Measurements from ENCODE around the gene SORL1.

The SORL1 gene

GRCh38 chr11:121412711-121413415, 39.3 kb upstream of the SORL1 start:
- no peak for TF ChIP-seq CTCF (conservative IDR thresholded peaks at IDR 0.05; ENCODE audit: control insufficient read depth, insufficient read depth, low read depth, low read length)
- no peak overlapping the region for H3K4me3 ChIP-seq (ENCODE audit: control insufficient read depth, low read depth, low read length)
- DNase-seq (ENCODE audit: low read depth): peak; percentile 7

DNA sequence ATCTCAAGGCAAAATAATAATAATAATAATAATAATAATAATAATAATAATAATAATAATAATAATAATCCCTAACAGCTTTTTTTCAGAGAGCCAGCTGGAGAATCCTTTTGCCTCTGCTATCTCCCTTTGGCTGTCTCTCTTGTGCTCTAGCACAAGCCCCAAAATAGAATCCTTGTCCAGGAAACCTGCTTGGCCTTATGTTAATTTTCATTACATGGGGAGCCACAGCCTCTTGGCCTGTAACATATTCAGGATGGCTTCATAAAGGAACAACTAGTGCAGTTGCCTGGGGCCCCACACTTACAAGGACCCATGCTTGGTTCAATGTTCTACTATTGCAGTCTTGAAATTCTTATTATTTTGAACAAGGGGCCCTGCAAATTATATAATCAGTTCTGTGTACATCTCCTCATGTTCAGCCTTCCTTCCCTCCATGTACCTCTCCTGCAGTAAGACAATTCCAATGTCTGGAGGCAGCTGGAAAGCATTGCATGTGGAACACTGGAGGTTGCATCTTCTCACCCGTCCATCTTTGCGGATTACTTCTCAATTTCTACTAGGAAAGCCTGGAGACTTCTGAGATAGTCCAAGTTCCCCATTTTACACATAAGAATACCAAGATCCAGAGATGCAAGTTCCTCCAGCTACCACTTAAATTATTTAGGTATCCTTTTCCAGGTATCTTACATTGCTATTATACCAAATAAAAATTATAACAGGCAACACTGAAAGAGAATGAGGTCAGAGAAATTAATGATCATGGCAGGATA, 37.8 kb upstream of the SORL1 start:
- H3K4me3 ChIP-seq (ENCODE audit: control insufficient read depth, low read depth, low read length): no peak overlapping the region
- TF ChIP-seq CTCF (conservative IDR thresholded peaks at IDR 0.05; ENCODE audit: control insufficient read depth, insufficient read depth, low read depth, low read length): no peak
- DNase-seq (ENCODE audit: low read depth): no peak

DNA sequence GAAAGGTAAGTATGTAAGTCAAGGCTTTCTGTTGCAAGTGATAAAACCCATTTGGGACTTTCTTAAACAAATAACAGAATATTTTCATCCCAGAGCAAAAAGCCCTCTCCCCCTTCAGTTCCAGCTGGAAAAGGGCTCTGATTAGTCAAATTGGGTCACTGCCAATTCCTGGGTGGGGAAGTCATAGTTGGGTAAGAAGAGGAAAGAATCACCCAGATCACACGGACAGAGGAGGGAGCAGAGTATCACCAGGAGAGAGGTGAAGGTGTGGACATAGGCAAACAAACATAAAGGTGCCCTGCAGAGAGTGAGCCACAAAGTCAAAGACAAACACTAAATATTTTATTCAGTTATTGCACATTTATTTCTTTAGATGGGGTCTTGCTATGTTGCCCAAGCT, 36.3 kb upstream of the SORL1 start:
- TF ChIP-seq CTCF (conservative IDR thresholded peaks at IDR 0.05; ENCODE audit: control insufficient read depth, insufficient read depth, low read depth, low read length): no peak
- DNase-seq (ENCODE audit: low read depth): peak; percentile 48
- no peak overlapping the region for H3K4me3 ChIP-seq (ENCODE audit: control insufficient read depth, low read depth, low read length)

- no peak overlapping the region for H3K4me3 ChIP-seq (ENCODE audit: control insufficient read depth, low read depth, low read length)
- no peak for TF ChIP-seq CTCF (conservative IDR thresholded peaks at IDR 0.05; ENCODE audit: control insufficient read depth, insufficient read depth, low read depth, low read length)
- peak; percentile 97 for DNase-seq (ENCODE audit: low read depth)
These were observed 35.0 kb upstream of the SORL1 start for GRCh38 chr11:121417055-121417551.

GRCh38 chr11:121417607-121418006, 34.5 kb upstream of the SORL1 start:
- no peak overlapping the region for H3K4me3 ChIP-seq (ENCODE audit: control insufficient read depth, low read depth, low read length)
- TF ChIP-seq CTCF (conservative IDR thresholded peaks at IDR 0.05; ENCODE audit: control insufficient read depth, insufficient read depth, low read depth, low read length): no peak
- DNase-seq (ENCODE audit: low read depth): no peak

GRCh38 chr11:121418625-121419114, 33.4 kb upstream of the SORL1 start:
- no peak for DNase-seq (ENCODE audit: low read depth)
- no peak overlapping the region for H3K4me3 ChIP-seq (ENCODE audit: control insufficient read depth, low read depth, low read length)
- TF ChIP-seq CTCF (conservative IDR thresholded peaks at IDR 0.05; ENCODE audit: control insufficient read depth, insufficient read depth, low read depth, low read length): no peak

Measured in fibroblast of mammary gland (primary cell).